ENCODE data around the gene RBM22.

DNA sequence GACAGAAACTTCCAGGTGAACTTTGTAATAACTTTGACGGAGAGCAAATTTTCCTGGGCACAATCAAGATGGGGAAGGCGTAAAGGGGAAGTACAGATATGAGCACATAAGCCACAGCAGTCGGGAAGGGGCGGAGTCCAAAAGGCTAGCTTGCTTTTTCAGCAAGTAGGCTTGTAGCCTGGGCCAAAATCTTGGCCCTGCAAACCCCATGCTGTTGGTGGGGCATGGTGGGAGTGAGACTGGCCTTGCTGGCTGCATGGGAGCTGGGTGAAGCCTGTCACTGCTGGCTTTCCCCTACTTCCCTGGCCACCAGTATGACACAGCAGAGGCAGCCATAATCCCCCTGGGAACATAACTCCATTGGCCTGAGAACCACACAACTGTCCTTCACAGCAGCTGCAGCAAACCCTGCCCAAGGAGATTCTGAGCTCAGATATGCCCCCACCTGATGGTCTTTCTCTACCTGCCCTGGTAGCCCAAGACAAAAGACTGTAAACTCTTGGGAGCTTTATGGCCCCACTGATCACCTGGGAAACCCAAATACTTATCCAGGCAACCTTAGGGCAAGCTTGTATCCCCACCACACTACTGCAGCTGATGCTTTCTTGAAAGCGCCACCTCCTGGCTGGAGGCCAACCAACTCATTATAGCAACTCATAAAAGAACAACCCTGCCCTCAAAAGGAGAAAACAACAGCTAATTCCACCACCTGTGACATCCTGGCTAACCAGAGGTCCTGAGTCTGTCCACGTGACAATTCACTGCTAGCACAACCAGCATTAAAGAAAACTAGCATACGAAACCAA lies 33.9 kb upstream of the RBM22 start:
- no peak for TF ChIP-seq CTCF (IDR thresholded peaks at IDR 0.05; ENCODE audit: poor library complexity)
- no peak for TF ChIP-seq EZH2phosphoT487 (IDR thresholded peaks at IDR 0.05; ENCODE audit: low read depth, severe bottlenecking, unreplicated experiment)
- no peak for TF ChIP-seq EZH2 (IDR thresholded peaks at IDR 0.05; ENCODE audit: borderline replicate concordance)
